Stimulated activated CD8-positive, alpha-beta memory T cell treated with anti-CD3 and anti-CD28 coated beads, Interleukin-7, amount 100 ng/mL, for 48 hours (primary cell): ENCODE measurements around the gene DHRS7C.
"Not testable (repeated sequence)": the region's sequence is repeated elsewhere in the genome, so short reads cannot be mapped to it uniquely, and the experiment has no call there.

Experiments used
- DNase-seq, 2 donors: peaks; one replicate each; pipeline ENCODE4 v3.0.0-alpha.2; 2020; ENCODE audit warnings: low read depth in 1 of 2; ENCODE audit errors: extremely low read depth in 1 of 2

The DHRS7C gene

GRCh38 chr17:9810100-9810949, 18.9 kb upstream of the DHRS7C start:
- no peak for DNase-seq

GRCh38 chr17:9809409-9809808, 18.0 kb upstream of the DHRS7C start:
- no peak for DNase-seq

GRCh38 chr17:9806699-9807098, 15.3 kb upstream of the DHRS7C start:
- DNase-seq, result no peak

DNA sequence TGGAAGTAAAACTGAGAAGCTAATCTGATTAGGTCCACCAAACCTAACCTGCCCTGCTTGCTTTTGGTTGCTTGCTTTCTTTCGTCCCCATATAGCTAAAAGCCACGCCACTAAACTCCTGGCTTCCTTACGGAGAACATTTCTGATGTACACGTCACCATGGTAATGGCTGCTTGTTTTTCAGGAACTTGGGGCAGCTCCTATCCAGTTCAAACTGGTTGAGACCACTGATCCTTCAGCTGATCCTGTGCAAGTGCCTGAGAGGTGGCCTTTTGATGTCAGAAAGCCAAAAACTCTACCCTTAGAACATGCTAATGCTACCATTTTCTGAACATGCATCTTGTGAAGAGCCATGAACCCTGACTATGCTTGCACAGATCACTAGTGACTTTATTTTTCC, 14.4 kb upstream of the DHRS7C start:
- DNase-seq, result no peak

DNA sequence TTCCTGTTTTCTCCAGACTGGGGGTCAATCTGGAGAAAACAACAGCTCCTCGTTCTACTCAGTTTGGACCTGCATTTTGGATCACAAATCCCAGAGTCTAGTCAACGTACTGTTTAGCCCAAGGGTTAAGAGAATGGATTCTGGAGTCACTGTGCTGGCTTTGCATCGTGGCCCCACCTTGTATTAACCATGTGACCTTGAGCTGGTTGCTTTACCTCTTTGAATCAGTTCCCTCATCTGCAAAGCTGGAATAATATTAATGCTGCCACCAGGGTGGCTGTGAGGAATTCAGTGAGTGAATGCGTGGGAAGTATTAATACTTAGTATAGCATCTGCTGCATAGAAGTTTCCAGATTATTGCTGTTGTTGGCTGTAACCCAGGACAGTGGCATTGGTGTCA, 11.3 kb upstream of the DHRS7C start:
- no peak for DNase-seq

GRCh38 chr17:9802294-9802693, 10.9 kb upstream of the DHRS7C start:
- DNase-seq, result no peak

DNA sequence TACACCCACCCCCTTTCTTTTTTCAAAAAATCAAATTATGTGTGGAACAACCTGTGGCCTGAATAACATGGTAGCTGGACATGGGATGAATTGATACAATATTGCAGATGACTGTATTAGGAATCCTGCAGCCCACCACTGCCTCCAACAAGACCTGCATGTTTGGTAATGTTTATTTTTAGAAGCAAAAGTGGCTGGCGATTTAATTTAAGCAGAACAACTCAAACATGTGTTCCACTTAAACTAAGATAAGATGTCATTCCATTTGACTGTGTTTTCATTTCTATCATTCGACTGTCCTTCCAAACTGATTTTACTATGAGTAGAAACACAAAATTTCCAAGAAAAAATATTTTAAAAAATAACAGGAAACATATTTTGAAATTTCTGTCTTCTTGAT, 10.1 kb upstream of the DHRS7C start:
- DNase-seq, result no peak

- DNase-seq, result no peak
These were observed 7.3 kb upstream of the DHRS7C start for GRCh38 chr17:9798724-9799123.

DNA sequence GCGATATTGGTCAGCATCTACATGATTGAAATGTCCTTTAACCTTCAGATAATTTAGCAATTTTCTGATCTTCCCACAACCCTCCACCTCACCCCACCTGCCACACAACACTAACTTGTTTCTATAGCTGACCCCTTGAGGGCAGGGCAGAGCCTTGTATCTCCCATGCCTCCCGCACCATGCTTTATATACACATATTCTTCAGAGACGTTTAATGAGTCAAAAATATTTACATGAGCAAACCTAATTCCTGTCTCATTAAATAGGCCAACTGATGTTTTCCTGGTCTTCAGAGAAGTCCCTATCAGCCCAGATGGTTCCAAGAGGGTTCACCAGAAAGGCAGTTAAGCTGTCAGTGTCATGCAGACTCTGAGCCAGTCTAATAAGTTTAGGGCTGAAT, 6.6 kb upstream of the DHRS7C start:
- no peak for DNase-seq

DNA sequence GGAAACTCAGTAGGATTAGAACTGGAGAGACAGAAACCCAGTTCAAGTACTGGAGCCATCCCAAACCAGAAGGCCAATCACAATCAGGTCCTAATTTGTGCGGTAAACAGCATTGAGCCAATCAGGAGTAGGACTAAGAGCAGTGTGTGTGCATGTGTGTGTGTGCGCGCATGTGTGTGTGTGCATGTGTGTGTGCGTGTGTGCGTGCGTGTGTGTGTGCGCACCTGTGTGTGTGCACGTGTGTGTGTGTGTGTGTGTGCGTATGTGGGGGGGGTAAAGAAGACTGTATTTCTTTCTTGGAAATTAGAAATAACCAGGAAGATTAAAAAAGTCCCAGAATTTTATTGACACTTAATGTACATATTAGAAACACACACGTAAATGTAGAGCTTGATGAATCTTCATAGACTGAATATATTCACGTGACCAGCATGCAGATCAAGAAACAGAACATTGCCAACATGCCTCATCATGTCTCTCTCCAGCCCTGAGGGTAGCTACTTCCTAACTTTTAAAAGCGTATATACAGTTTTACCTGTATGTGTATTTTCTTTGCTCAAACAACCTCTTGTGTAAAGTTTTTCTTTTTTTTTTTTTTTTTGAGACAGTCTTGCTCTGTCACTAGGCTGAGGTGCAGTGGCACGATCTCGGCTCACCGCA, 919 bp upstream of the DHRS7C start:
- no peak for DNase-seq

DNA sequence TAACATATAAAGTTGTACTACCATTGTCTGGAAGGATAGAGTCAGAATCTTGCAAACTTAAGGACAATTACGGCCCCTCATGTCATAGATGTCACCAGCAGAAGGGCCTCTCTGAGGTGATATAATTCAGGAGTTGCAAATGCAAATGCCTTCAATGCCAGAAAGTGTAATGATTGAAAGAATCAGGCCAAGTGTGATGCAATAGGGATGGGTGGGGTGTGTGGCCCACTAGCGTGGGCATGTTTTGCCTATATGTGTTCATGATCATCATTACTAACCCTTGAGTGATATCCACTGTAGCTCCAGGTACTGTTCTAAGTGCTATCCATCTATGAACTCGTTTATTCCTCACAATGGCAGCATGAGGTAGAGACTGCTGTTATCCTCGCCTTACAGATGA, 1.1 kb downstream of the DHRS7C start:
- DNase-seq, result no peak

DNA sequence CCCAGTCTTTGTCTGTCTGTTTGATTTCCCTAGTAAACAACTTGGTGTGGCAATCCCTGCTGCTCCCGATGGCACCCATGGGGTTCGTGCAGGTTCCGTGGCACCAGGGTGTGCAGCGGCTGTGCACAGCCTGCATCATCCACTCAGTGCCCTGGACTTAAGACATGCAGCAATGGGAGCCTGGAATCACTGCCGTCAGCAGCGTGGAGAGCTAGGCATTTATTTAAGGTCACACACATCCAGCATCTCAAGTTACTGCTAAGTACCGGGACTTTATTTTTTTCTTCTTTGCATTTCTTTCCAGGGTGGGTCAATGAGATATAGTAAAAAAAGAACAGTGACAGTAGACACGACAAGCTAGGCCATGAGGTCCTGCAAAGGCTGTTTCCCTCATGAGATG, 2.8 kb downstream of the DHRS7C start:
- DNase-seq, result no peak

DNA sequence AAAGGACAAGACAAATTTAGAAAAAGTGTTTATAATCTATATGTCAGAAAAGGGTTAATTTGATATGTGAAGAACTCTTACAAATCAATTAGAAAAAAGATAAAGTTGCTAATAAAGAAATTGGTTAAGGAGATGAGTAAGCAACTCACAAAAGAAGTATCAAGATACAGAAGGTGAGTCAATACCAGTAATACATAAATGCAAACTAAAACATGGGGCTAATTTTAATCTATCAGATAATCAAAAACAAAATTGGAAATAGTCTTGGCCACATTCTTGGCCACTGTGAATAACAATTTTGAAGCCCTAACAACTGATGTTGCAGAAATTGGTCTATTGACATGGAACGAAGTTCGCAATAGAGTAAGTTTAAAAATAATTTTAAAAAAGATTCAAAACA, 6.8 kb downstream of the DHRS7C start:
- no peak for DNase-seq

DNA sequence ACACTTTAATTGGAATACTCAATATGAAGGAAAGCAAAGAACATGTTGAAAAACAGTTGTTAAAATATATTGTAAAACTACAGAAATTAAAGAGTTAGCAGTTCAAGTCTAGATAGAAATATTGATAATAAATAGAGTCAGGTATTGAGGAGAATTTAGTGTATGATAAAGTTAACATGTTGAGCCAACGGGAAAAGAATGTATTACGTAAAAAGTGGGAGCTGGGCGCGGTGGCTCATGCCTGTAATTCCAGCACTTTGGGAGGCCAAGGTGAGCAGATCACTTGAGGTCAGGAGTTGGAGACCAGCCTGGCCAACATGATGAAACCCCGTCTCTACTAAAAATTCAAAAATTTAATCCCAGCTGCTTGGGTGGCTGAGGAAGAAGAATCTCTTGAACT, 7.9 kb downstream of the DHRS7C start:
- DNase-seq, result not testable (repeated sequence)

DNA sequence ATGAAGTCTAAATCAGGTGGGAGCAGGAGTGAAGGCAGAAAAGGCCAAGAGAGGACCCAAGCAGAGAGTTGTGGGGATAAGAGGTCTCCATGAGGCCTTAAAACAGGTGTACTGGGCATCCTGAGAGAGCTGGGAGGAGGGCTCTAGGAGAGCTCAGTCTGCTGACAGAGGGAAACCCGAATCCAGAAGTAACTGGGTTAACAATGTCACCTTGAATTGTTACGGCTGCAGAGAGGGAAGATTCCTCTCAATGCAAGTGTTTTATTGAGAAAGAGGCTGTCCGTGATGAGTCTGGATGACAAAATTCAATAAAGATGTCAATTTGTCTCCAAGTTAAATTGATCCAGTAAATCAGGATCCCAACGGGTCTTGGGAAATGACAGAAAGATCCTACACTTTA, 8.3 kb downstream of the DHRS7C start:
- DNase-seq, result no peak

DNA sequence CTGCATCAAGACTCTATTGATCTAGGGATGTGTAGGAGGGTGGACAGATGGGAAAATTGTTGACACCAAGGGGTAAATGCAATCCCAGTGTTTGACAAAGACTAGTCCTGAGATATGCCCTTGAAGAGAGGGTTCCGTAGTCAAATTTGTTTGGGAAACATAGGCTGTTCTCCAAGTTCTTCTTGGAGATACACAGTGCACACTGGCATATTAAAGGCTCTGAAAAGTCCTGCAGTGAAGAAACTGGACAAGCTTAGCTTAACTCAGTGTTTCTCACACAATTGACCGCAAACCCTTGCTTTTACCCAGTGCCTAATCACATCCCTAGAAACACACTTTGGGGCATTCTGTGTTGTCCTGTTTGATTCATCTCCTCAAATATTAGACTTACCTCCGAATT, 10.8 kb downstream of the DHRS7C start:
- DNase-seq, result no peak

- no peak for DNase-seq
These were observed 14.5 kb downstream of the DHRS7C start for GRCh38 chr17:9776911-9777310.

GRCh38 chr17:9772658-9773057, 18.7 kb downstream of the DHRS7C start:
- no peak for DNase-seq

DNA sequence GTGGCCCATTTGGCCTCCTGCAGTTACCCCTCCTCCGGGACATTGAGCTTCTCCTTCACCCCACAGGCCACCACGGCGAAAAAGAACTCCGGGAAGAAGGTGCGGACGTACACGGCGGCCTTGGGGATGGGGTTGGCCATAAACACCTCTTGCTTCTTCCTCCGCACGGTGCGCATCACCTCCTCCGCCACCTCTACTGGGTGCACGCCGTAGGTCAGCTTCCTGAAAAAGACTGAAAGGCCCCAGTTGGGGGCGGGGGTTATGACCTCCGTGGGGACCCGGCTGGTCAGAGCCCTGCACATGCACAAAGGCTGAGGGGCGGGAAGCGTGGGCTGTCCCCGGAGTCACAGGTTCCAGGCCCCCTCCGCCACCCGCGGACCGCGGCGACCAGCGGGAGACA, 19.9 kb downstream of the DHRS7C start:
- DNase-seq, result no peak

DNA sequence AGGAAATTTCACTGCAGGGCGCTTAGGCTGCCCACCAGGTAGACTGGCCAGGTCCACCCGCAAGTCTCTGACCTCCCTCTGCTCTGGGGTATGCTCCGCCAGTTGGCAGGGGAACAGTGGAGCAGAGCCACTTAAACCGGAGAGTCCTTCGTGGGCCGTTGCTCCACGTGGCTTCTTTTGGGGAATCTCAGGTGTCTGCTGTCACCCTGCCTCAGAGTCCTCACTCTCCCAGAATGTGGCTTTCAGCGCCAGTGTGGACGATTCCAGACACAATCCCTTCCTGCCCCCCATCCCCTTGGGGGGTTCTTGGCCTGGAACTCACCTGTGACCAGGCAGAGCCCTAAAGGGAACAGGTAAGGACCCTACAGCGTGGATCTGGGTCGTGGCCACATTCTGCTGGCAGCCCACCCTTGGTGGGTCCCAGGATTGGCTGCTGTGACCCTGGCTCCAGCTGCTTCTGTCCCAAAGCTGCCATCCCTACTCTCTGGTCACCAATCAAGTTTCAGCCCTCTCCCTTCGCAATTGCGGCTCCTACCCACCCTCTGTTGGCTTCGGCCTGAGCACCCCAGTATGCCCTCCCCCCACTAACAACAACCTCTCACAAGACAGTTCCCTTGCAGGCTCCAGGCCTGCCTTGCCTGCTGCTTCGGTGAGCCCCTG, 22.2 kb downstream of the DHRS7C start:
- DNase-seq, result no peak

GRCh38 chr17:9768381-9768934, 22.9 kb downstream of the DHRS7C start:
- DNase-seq, result no peak
